Skin epidermis (tissue), 12 donors: Measurements from ENCODE around the gene DTX1.

Experiments
- H3K27ac ChIP-seq, 21 experiments: fragments of 200-600 bp; sonication (generic) in 11 of 21; one replicate each; pipeline ENCODE4 v1.5.0; 2020; ENCODE audit warnings: mild to moderate bottlenecking in 3 of 21, inconsistent platforms in 2 of 21, moderate library complexity in 2 of 21
- H3K4me3 ChIP-seq, 7 experiments: fragments of 200-600 bp; sonication (generic) in 2 of 7; one replicate each; pipeline ENCODE4 v1.5.0; 2020; ENCODE audit warnings: inconsistent platforms in 2 of 7, mild to moderate bottlenecking in 2 of 7, moderate library complexity in 1 of 7

DTX1 gene

GRCh38 chr12:113089839-113090238 lies 33.3 kb downstream of the DTX1 start:
- Histone ChIP-seq H3K27ac (peak overlapping the region in 3 of 21 experiments; percentile 5 to 69 (median 65)), H3K4me3 (no peak overlapping the region)

GRCh38 chr12:113090740-113091139 lies 34.2 kb downstream of the DTX1 start:
- Histone ChIP-seq H3K4me3 (no peak overlapping the region), H3K27ac (no peak overlapping the region)

- no peak overlapping the region for H3K27ac ChIP-seq
These were observed 35.0 kb downstream of the DTX1 start for GRCh38 chr12:113091506-113091905.

GRCh38 chr12:113092607-113093408 lies 36.3 kb downstream of the DTX1 start:
- no peak overlapping the region for H3K4me3 ChIP-seq
- no peak overlapping the region for H3K27ac ChIP-seq

More at GRCh38 chr12:113091506-113091905, 35.0 kb downstream of the DTX1 start:
- H3K4me3 ChIP-seq = no peak overlapping the region

- H3K27ac ChIP-seq = no peak overlapping the region
- no peak overlapping the region for H3K4me3 ChIP-seq
These were observed 37.0 kb downstream of the DTX1 start for GRCh38 chr12:113093409-113094101.

- Histone ChIP-seq H3K27ac (no peak overlapping the region), H3K4me3 (no peak overlapping the region)
These were observed 38.2 kb downstream of the DTX1 start for GRCh38 chr12:113094738-113095137.

GRCh38 chr12:113095405-113095804 lies 38.9 kb downstream of the DTX1 start:
- Histone ChIP-seq H3K27ac (no peak overlapping the region), H3K4me3 (no peak overlapping the region)

GRCh38 chr12:113096675-113097461 lies 40.3 kb downstream of the DTX1 start:
- no peak overlapping the region for H3K27ac ChIP-seq
- H3K4me3 ChIP-seq = no peak overlapping the region

- peak overlapping the region in 1 of 21 experiments; percentile 27 for H3K27ac ChIP-seq
- H3K4me3 ChIP-seq = no peak overlapping the region
These were observed 41.3 kb downstream of the DTX1 start for GRCh38 chr12:113097716-113098440.

GRCh38 chr12:113098441-113099028 lies 42.0 kb downstream of the DTX1 start:
- H3K4me3 ChIP-seq = no peak overlapping the region
- H3K27ac ChIP-seq = peak overlapping the region in 1 of 21 experiments; percentile 21

- Histone ChIP-seq H3K27ac (peak overlapping the region in 1 of 21 experiments; percentile 10), H3K4me3 (no peak overlapping the region)
These were observed 42.8 kb downstream of the DTX1 start for GRCh38 chr12:113099364-113099763.

- Histone ChIP-seq H3K4me3 (no peak overlapping the region), H3K27ac (no peak overlapping the region)
These were observed 43.2 kb downstream of the DTX1 start for GRCh38 chr12:113099764-113100163.

GRCh38 chr12:113101751-113102150 lies 45.2 kb downstream of the DTX1 start:
- Histone ChIP-seq H3K4me3 (no peak overlapping the region), H3K27ac (no peak overlapping the region)

GRCh38 chr12:113102811-113103210 lies 46.3 kb downstream of the DTX1 start:
- no peak overlapping the region for H3K27ac ChIP-seq
- H3K4me3 ChIP-seq = no peak overlapping the region

GRCh38 chr12:113103756-113104450 lies 47.4 kb downstream of the DTX1 start:
- no peak overlapping the region for H3K27ac ChIP-seq
- H3K4me3 ChIP-seq = peak overlapping the region in 2 of 7 experiments; percentile 14 to 26

GRCh38 chr12:113104953-113105510 lies 48.5 kb downstream of the DTX1 start:
- no peak overlapping the region for H3K4me3 ChIP-seq
- no peak overlapping the region for H3K27ac ChIP-seq

GRCh38 chr12:113105606-113106271 lies 49.2 kb downstream of the DTX1 start:
- no peak overlapping the region for H3K27ac ChIP-seq
- H3K4me3 ChIP-seq = no peak overlapping the region

- Histone ChIP-seq H3K4me3 (no peak overlapping the region), H3K27ac (no peak overlapping the region)
These were observed 49.8 kb downstream of the DTX1 start for GRCh38 chr12:113106361-113106760.
